ENCODE data around the gene ACTR3. TPM values are rescaled to one million over a fixed set of nuclear protein-coding genes. Genes with fewer than 3 reads are reported as not detected.

Gene ACTR3
- total and polyA plus RNA-seq, 2 experiments from 2014 or later, result 63.7 to 137 TPM

GRCh38 chr2:113895819-113896563 lies 6.1 kb downstream of the ACTR3 start:
- H4K20me1 ChIP-seq (replicated peaks; ENCODE audit: insufficient read depth), result peaks cover 53% of the 10 kb centered on the region
- no peaks in the 10 kb centered on the region for H3K9me2 ChIP-seq (ENCODE audit: insufficient read depth)
- H3F3A ChIP-seq (replicated peaks; ENCODE audit: low read depth), result no peaks in the 10 kb centered on the region
- H3K9me3 Mint-ChIP-seq, result no peaks in the 10 kb centered on the region
- no peaks in the 10 kb centered on the region for H3K36me3 ChIP-seq (ENCODE audit: insufficient read depth)
- no peak for ATAC-seq
- peaks cover under 1% of the 10 kb centered on the region for H3K27me3 Mint-ChIP-seq (ENCODE audit: insufficient read depth, low read depth, poor library complexity)
- no peak overlapping the region for H3K27ac ChIP-seq (ENCODE audit: low read depth)
- H3K4me1 ChIP-seq (ENCODE audit: insufficient read depth), result peaks cover 73% of the 10 kb centered on the region
- no peak overlapping the region for H3K4me3 Mint-ChIP-seq
- 0 out of 2 replicates have a peak overlapping the region, but pooled peaks have one; percentile 33 for H3K4me2 ChIP-seq
- H3K27me3 ChIP-seq (ENCODE audit: insufficient read depth), result no peaks in the 10 kb centered on the region
- peaks cover 100% of the 10 kb centered on the region for H3K79me2 ChIP-seq (replicated peaks; ENCODE audit: insufficient read depth)
- H3K36me3 Mint-ChIP-seq (ENCODE audit: low read depth), result peaks cover 11% of the 10 kb centered on the region; the same call in 2 of the 3 replicates
- TF ChIP-seq ZNF114 (CRISPR knock-in tag; IDR thresholded peaks at IDR 0.05) (no peak), EZH2phosphoT487 (IDR thresholded peaks at IDR 0.05; ENCODE audit: unreplicated experiment) (no peak)
- no peak for DNase-seq (ENCODE audit: low spot score)
- H3K27ac Mint-ChIP-seq, result peak overlapping the region; percentile 26; the same call in 1 of the 2 replicates
- no peak overlapping the region for H2AFZ ChIP-seq
- peaks cover 78% of the 10 kb centered on the region for H3K4me1 Mint-ChIP-seq
- no peak overlapping the region for H3K4me3 ChIP-seq

GRCh38 chr2:113896791-113897190 lies 6.9 kb downstream of the ACTR3 start:
- no peak overlapping the region for H3K27ac ChIP-seq (ENCODE audit: low read depth)
- H3K36me3 ChIP-seq (ENCODE audit: insufficient read depth), result no peaks in the 10 kb centered on the region
- peaks cover 100% of the 10 kb centered on the region for H3K79me2 ChIP-seq (replicated peaks; ENCODE audit: insufficient read depth)
- Mint-ChIP-seq H3K27ac (no peak overlapping the region), H3K9me3 (no peaks in the 10 kb centered on the region), H3K36me3 (ENCODE audit: low read depth) (peaks cover 11% of the 10 kb centered on the region; the same call in 2 of the 3 replicates), H3K4me1 (peaks cover 74% of the 10 kb centered on the region), H3K4me3 (no peak overlapping the region), H3K27me3 (ENCODE audit: insufficient read depth, low read depth, poor library complexity) (no peaks in the 10 kb centered on the region)
- H3F3A ChIP-seq (replicated peaks; ENCODE audit: low read depth), result no peaks in the 10 kb centered on the region
- no peaks in the 10 kb centered on the region for H3K9me2 ChIP-seq (ENCODE audit: insufficient read depth)
- peaks cover 56% of the 10 kb centered on the region for H4K20me1 ChIP-seq (replicated peaks; ENCODE audit: insufficient read depth)
- no peak for DNase-seq (ENCODE audit: low spot score)
- H3K27me3 ChIP-seq (ENCODE audit: insufficient read depth), result no peaks in the 10 kb centered on the region
- no peak overlapping the region for H3K4me2 ChIP-seq
- no peak for ATAC-seq
- H3K4me3 ChIP-seq, result no peak overlapping the region
- H3K4me1 ChIP-seq (ENCODE audit: insufficient read depth), result peaks cover 71% of the 10 kb centered on the region
- no peak overlapping the region for H2AFZ ChIP-seq
- no peak for TF ChIP-seq POLR2AphosphoS5 (IDR thresholded peaks at IDR 0.05; ENCODE audit: low read depth)
- TF ChIP-seq CTCF (conservative IDR thresholded peaks at IDR 0.05; ENCODE audit: low read depth in 2 of 2), result no peak
- TF ChIP-seq CREB1 (CRISPR knock-in tag; IDR thresholded peaks at IDR 0.05; ENCODE audit: low read depth), result no peak
- no peak for TF ChIP-seq ZNF331 (CRISPR knock-in tag; IDR thresholded peaks at IDR 0.05; ENCODE audit: low read depth)
- no peak for TF ChIP-seq EZH2 (IDR thresholded peaks at IDR 0.05; ENCODE audit: low read depth, unreplicated experiment)
- no peak for TF ChIP-seq EZH2phosphoT487 (IDR thresholded peaks at IDR 0.05; ENCODE audit: unreplicated experiment)
- no peak for TF ChIP-seq JUNB (IDR thresholded peaks at IDR 0.05; ENCODE audit: unreplicated experiment)
- TF ChIP-seq ZNF462 (CRISPR knock-in tag; IDR thresholded peaks at IDR 0.05), result no peak
- TF ChIP-seq NANOG (IDR thresholded peaks at IDR 0.05; ENCODE audit: borderline replicate concordance), result no peak
- no peak for TF ChIP-seq ETS1 (IDR thresholded peaks at IDR 0.05)
- TF ChIP-seq ZNF114 (CRISPR knock-in tag; IDR thresholded peaks at IDR 0.05), result no peak

Data from GM23338 (cell line).